GM21786 (cell line): ENCODE data around the gene PPP2R1B.
A peak's percentile ranks its signal among the peaks of the same experiment; 100 is the strongest.

Experiments
- ATAC-seq: cut with Tn5 transposase; IDR thresholded peaks from one replicate; pipeline ENCODE4 v1.9.1; 2021; ENCODE audit not compliant: unreplicated experiment

PPP2R1B gene

DNA sequence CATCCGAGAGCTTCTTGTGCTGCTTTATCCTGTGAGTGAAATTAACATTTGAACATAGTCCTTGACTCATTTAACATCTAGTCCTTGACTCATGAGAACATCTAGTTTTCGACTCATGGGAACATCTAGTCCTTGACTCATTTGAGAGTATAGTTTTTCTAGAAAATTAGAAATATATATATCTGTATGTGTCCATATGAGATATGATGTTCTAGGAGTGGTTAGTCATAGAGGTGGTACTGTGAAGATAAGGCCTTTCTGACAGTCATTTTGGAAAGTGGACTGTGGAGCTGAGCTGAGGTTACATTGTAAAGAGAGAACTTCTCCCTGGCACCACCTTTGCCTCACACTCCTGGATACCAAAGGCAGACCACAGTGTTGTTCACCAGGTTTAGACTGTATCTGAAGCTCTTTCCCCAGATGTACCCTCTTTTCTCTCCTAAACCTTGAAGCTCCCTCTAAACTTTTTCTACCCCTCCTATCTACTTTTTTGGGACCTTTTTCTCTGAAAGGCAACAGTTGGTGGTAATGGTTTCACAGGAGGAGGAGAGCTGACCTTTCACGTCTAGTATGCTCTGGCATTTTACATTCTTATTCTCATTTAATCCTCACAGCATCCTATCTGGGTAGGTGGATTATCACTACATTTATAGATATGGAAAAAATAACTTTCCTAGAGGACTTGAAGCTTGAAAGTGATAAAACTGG is 67.2 kb downstream of the PPP2R1B start:
- no peak for ATAC-seq

DNA sequence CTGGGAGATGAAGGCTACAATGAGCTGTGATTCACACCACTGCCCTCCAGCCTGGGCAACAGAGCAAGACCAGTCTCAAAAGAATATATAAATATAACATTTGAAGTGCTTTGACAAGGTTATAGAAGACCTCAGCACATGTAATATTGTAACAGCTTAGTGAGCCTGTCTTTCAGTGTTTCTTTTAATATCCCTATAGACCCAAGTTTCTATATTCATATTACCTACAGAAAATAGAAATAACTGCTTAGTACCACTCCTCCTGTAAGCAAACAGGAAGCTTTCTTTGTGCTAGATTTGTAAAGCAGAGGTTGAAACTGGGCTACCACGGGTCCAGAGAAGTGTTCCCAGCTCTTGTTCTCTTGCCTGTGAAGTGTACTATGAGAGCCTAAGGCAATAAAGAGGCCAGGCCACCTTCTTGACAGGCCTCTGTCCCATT is 68.2 kb downstream of the PPP2R1B start:
- ATAC-seq = peak; percentile 61

DNA sequence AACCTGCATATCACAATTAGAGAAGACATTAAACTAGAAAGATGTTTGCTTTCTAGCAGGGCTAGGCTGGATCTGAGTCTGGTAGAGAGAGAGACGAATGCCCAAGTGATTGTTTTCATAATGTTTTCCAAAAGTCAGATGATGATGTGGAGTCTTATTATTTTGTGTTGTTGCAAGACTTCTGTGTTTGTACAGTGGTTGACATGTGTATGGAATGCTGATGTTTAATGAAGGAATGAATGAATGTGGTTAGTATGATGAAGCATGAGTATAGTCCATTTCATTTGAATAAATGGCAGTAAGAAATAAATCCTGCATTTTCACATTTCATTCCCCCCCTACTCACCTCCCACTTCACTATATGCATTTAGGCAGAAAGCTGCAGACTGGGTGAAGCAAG is 69.6 kb downstream of the PPP2R1B start:
- ATAC-seq = no peak

DNA sequence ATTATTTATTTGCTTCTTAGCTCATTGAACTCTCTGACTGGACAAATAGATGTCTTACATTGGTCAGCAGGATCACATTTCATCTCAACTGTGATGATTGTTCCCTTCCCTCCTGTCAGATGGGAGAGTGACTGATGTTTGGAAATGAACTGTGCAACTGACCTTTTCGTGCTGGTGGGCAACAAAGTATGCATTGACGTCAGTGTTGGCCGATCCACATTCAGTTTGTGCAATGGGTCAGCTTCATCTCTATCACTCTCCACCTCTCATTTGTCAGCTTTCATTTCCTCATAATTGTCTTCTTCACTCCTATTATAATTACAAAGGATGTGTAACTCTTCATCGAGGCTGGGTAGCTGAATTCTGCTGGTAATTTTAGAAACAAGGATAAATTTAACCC is 71.3 kb downstream of the PPP2R1B start:
- ATAC-seq = no peak

DNA sequence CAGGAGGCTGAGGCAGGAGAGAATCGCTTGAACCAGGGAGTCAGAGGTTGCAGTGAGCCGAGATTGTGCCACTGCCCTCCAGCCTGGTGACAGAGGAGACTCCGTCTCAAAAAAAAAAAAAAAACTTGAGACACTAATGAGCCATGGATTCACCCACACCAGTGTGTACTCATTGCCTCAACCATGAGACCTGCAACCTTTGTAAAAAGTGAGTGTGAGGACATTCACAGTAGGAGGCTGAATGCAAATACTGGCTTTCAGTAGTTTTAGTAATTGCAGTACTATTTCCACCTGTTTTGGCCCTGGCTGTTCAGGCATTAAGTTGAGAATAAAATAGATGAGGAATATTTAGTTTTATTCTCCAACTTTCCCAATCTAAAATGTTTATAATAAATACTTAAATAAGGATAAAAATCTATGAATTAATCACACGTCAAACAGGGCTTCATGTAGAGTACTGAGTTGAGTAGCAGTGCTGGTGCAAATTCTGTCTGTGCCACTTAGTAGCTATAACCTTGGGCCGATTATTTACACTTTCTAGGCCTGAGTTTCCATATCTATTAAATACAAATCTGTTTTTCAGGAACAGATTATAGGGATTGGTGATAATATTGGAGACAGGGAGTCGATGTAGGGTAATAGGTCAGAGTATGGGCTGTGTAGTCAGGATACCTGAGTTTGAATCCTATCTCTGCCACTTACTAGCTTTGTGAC is 72.8 kb downstream of the PPP2R1B start:
- ATAC-seq = no peak

DNA sequence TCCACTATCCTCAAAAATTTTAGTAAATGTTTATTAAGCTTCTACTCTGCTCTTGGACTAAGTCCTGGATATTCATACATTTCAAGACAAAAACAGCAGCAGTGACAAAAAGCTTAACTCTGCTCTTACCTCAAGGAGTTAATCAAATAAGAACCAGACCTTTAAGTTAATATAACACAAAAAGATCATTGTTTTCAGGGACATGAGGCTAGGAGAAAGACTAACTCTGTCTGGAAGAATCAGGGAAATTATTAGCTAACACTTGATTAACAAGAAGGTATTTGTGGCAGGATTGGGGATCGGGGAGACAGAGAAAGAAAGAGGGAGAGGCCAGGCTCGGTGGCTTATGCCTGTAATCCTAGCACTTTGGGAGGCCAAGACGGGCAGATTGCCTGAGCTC is 74.4 kb downstream of the PPP2R1B start:
- no peak for ATAC-seq

DNA sequence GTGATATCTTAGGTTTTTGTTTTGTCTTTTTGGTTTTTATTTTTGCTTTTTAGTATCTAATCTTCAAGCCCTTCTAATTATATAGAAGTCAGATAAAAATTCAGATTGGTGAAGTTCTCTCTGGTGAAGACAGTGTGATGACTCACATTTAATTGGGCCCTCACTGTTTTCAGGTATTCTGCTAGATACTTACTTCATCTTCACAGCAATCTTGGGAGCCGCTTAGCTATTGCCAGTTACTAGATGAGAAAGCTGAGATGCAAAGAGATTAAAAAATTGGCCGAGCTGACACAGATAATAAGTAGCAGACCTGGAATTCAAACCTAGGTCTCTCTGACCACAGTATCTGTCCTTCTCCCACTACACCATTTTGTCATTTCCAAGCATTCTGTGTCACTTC is 75.0 kb downstream of the PPP2R1B start:
- no peak for ATAC-seq

DNA sequence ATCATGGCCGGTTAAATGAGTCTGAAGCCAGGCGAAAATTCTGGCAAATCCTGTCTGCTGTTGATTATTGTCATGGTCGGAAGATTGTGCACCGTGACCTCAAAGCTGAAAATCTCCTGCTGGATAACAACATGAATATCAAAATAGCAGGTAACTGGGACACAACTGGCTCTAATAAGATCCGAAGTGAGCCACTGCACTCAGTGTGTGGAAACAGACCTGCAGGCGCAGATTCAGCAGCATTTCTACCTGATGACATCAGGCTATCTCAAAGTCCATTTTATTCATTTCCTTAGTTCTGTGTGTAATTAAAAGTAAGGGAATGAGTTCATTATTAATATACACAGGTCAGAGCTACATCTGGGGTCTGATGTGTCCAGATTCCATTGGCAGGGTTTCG is 78.2 kb downstream of the PPP2R1B start:
- no peak for ATAC-seq

DNA sequence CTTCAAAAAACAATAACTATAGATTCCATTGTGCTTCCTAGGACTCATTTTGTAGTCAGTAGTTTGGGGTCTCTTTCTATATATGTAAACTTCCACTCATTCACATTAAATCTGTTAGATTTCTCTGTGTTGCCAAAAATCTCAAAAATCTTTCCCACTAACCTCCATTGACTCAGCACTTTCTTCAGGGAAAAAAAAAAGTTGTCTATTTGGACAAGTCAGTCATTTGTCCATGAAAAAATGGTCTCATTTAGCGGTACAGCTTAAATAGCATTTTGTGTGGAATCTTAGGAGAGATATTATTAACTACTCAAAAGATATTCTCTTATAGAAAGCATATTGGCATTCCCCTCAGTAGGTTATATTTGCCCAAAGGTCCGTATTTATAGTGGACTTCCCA is 81.9 kb downstream of the PPP2R1B start:
- no peak for ATAC-seq

DNA sequence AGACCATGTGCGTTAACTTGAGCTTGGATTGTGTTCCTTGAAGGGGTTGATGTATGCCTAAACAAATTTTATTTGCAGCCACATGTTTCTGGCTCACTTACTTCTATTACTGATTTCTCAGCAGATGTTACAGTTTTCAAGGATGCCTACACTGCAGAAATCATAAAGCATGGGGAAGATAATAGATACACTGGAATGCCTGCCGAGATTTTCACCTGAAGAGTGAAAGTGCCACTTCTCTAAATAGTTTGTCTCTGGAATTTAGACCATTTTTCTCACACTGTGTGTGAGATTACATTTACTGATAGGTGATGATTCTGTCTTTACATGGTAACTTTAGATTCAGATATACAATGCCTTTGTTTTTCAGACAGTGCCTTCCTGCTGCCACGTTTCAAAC is 82.4 kb downstream of the PPP2R1B start:
- no peak for ATAC-seq

DNA sequence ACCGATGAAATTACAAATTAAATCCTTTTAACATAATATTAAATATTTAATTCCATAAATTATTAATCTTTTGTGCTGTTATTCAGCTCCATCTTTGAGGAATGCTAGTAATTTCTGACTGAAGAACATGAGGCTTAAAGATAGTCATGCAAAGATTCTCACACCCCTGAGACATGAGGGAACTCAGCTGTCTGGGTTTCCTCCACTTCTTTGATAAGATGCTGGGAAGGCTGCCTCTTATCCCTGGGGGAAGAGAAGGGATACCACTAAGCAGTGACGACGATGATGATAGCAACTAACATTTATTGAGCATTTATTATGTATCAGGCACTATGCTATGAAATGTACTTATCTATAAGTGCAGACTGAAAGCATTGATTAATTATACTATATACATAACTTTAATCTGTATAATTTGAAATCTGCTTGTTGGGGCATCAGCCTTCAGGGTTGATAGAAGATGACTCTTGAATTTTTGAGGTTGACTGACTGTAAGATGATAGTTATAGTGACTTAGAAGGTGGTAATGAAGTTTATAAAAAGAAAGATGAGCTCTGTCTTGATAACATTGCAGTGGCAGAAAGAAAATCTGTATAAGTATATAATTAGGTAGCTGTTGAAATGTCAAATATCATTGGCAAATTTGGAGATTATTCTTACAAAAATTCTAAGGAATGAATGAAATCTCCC is 85.6 kb downstream of the PPP2R1B start:
- no peak for ATAC-seq
